ENCODE results near the gene GGCX.
A peak's percentile ranks its signal among the peaks of the same experiment; 100 is the strongest.
"Not testable (repeated sequence)": the region's sequence is repeated elsewhere in the genome, so short reads cannot be mapped to it uniquely, and the experiment has no call there.

The GGCX gene

DNA sequence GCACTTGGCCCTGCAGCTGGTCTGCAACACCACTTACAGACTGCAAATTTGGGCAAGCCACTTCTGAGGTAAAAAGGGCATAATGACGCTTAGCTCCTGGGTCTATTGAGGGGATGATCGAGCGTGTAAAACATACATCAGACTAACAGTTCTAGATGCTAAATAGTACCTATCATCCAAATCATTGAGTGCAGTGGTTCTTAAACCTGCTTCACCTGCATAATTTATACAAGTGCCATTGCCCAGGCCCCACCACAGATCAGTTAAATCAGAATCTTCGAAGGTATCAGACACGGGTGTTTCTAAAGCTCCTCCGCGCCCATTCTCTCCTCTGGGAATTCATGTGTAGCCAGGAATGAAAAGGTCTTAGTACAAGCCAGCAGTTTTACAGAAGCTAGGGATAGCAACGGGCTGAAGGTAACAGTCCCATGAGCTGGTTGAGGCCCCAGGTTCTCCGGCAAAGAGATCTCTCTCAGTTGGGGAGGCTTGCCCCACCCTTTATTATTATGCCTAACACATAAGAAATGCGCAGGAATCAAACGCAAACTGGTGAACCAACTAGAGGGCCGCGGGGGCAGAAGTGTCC lies 33.5 kb upstream of the GGCX start:
- no peak for DNase-seq (ENCODE audit: low spot score)

DNA sequence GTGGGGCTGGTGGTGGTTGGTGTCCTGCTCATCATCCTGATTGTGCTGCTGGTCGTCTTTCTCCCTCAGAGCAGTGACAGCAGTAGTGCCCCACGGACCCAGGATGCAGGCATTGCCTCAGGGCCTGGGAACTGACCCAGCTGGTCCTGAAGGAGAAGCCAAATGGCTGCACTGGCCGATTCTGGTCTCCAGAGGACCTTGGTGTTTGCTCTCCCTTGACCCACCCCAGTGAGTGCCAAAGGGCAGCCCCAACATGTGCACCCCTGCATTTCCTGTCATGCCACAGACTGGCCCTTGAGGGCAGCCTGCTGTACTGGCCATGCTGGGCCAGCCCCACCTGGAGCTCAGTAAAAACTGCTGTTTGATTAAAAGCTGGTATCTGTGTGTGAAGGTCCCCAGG lies 31.7 kb upstream of the GGCX start:
- no peak for DNase-seq (ENCODE audit: low spot score)

DNA sequence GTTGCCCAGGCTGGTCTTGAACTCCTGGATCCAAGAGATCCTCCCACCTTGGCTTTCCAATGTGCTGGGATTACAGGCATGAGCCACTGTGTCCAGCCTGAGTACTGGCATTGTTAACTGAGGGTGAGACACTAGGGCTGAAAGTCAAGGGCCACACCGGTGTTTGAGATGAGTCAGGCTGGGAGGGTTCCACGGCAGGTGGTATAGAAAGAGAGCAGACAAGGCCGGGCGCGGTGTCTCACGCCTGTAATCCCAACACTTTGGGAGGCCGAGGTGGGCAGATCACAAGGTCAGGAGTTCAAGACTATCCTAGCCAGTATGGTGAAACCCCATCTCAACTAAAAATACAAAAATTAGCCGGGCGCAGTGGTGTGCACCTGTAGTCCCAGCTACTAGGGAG lies 31.0 kb upstream of the GGCX start:
- not testable (repeated sequence) for DNase-seq (ENCODE audit: low spot score)

DNA sequence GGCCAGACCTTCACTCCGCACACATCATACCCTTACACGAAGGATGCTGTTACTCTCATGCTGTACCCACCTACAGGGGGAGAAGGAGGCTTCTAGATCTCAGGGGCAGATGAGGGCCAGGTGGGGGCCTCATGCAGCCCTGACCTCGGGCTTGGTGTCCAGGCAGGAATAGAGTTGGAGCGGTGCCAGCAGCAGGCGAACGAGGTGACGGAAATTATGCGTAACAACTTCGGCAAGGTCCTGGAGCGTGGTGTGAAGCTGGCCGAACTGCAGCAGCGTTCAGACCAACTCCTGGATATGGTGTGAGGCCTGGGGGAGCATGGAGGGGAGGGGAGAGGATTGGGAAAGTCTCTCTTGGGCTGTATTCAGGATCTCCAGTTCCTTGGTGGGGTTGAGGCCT lies 30.3 kb upstream of the GGCX start:
- no peak for DNase-seq (ENCODE audit: low spot score)

DNA sequence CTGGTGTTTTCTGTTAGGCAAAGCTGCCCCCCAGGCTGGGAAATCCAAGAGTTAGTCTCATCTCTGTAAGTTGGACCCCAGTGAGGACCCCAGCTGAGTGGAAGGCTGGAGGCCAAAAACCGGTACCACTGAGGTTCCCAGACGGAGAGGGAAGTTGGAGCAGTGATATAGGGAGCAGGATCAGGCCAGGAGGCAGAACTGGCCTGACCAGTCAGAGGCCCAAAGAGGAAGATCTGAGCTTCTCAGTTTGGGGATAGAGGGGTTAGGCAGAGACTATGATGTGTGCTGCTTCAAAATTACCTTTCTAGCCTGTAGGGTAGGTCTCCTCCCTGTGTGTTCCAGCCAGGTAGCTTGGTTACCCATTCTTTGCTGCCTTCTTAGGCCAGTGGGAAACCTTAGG lies 29.7 kb upstream of the GGCX start:
- no peak for DNase-seq (ENCODE audit: low spot score)

DNA sequence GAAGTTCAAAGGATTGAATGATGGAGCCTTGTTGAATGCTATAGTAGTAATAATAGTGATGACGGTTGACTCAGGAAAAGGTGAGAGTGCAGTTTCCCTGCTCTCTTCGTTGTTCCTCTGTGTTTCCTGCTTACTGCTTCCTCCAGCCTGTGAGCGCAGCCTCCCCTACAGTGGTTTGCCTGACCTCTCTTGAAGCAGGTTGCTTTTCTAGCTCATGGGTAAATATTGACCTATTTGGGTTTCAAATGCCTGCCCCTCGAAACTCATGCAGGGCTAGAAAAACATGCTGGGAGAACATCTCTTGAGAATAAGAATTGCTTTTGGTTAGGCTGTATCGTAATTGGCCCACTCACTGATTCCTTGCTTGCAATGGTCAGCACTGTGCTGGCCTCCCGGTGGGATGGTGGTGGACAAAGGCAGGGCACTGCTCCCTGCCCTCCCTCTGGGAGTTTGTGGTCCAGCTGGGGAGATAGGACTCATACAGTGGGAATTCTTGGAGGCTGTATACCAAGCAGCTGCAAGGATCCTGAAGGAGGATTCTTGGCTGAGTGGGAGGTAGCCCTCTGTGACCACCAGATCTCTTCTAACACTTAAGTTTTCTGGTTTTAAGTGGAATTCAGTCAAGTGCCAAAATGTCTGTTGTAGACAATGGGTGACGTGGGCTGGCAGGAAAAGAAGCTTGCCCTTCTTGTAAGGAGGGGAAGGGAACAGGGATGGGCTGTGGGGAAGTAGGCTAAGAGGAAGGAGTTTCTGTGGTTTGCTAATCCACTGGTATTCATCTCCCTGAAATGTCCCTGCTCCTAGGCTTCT lies 28.9 kb upstream of the GGCX start:
- DNase-seq (ENCODE audit: low spot score): no peak

DNA sequence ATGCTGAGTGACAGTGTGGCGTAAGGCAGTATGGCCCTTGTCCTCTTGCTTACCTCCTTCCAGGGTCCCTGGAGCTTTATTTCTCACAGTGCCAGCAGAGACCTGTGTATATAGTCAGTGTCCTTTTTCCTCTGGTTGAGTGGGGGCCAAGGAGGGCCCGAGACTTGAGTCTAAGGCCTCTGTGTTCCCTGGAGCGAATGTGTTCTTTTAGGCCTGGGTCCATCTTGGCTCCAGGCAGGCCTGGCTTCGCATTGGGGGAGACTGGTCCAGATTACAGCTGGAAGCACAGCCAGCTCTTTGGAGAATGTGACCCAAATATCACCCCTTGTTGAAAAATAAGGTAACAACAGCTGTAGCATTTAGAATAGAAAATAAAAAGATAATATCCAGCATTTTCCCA lies 27.9 kb upstream of the GGCX start:
- DNase-seq (ENCODE audit: low spot score): no peak

DNA sequence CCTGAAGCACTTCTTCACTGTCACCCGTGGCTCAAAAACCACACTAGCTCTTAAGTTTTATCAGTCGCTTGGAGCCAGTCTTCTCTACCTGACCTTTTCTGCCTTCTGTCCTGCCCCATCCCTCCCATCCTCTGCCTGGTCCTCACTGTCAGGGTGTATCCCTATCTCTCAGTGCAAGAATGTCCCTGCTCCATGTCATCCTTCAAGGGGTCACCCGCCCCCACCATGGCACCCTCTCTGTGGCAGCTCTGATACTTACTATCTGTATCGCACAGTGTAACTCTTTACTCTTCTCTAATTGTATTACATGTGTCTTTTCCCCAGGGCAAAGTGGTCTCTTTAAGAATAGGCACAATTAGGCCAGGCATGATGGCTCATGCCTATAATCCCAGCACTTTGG lies 27.4 kb upstream of the GGCX start:
- no peak for DNase-seq (ENCODE audit: low spot score)

DNA sequence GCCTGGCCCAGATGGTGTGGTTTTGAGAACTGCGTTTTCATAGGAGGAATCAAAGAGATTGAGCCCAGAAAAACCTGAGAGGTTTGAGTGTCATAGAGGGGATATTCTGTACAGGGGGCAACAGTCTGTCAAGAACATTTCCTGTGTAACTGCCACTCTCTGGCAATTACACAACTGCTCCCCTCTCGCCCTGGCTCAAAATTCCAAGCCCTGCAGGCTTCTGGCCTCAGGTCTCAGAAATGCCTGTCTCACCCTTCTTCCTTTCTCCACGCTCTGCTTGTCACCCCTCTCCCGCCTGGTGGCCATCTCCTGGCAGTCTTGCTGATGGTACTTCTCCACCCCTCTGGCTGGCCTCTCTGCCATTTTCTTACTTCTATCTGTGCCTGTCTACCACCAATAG lies 26.9 kb upstream of the GGCX start:
- no peak for DNase-seq (ENCODE audit: low spot score)

DNA sequence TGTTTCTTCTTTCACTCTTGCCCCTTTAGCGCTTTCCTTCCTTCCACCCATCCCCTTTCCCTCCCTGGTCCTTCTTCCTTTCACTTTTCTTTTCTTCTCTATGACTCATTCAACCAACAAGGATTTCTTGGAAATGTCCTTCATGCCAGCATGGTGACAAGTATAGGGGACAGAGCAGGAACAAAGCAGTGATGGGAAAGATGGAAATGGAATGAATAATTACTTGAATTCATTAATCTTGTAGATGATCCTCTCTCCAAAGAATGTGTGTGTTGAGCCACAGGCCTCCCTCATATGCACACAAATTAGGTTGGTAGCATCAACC lies 24.4 kb upstream of the GGCX start:
- DNase-seq (ENCODE audit: low spot score): peak; percentile 46

DNA sequence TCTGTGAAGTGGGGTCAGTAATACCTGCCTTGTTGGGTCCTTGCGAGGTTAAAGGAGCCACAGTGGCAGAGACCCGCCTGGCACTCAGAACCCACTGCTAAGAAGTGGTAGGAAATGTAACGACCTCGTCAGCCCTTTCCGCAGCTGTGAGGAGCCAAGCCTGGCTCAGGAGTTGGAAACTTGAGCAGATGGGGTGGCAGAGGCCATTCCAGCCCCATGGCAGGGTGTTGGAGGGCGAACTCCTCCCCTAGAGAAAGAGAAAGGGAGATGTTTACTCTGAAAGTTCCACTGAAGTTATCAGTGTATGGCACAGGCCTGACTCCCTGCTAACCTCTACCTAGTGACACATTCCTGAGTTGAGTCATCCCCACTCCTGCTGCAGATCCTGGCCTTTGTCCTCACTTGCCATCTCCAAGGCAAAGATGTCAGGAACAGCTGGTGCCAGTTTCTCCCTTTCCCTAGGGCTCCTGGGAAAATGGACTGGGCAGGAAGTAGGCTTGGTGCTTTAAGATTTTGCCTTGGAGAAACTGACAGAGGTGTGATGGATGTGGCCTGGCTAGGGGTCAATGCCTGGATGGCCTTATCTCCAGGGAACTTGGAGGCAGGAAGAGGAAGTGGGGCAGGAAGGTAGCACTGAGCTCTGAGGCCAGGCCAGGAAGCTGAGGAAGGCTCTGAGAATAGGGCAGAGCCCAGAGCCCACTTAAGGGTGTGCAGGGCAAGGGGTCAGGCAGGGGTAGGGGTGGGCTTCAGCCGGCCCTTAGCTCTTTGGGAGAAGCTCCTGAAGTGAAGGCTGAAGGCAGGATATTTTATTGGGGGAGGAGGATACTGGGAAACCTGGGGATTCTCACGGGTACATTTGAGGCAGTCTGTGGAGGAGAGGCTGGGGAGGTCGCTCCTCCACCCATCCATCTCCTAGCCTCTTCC lies 23.8 kb upstream of the GGCX start:
- DNase-seq (ENCODE audit: low spot score): peak; percentile 89

DNA sequence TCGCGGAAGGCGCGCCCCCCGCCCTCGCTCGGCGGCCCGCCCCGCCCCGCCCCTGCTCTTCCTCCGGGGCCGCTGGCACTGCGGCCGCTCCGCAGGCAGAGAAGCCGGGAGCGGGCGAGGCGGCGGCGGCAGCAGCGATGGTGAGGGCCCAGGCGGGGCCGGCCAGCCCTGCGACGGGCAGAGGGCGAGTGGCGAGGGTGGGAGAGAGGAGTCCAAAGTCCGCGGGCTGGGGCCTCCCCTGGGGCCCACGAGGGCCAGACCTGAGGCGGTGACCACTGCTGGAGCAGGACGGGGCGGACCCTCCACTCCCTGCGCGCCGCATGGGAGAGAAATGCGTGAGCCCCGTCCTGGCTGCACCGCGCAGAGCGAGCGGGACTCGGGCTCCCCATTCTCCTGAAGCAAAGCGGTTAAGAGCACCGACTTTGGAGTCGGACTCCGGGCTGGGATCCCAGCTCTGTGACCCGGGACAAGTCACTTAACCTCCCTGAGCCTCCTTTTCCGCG lies 23.1 kb upstream of the GGCX start, which contains the start of gene VAMP5:
Gene VAMP5 (plus strand): TSS at position 78 of the 503 bp plus-strand sequence. CDS start 60 bp downstream, at position 138.
- no peak for DNase-seq (ENCODE audit: low spot score)

DNA sequence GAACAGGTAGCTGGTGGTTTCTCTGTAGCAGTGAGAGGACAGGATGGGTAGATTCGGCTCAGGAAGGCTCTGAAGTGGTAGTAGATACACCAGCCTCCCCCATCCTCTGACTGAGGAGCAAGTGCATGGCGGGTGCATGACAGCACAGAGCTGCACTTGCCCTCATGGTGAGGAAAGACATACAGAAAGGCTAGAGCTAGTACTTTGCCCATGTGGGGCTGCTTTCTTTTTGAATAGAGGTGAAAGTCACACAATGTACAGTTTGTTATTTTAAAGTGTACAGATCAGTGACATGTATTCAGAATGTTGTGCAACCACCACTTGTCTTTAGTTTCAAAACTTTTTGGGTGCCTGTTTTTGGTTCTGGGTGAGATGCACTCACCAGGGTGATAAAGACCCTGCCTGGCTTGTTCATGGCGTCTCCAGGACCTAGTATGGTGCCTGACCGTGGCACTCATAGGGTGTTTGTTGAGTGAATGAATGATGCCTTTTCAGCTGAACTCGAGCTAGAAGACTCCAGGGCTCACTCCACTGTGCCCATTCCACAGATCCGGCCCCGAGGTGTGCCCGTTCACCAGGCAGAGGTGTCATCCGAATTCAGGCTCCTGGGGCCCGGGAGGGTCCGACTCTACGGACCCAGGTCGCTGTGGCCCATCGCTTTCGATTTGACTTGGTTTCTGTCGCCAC lies 22.5 kb upstream of the GGCX start:
- no peak for DNase-seq (ENCODE audit: low spot score)

DNA sequence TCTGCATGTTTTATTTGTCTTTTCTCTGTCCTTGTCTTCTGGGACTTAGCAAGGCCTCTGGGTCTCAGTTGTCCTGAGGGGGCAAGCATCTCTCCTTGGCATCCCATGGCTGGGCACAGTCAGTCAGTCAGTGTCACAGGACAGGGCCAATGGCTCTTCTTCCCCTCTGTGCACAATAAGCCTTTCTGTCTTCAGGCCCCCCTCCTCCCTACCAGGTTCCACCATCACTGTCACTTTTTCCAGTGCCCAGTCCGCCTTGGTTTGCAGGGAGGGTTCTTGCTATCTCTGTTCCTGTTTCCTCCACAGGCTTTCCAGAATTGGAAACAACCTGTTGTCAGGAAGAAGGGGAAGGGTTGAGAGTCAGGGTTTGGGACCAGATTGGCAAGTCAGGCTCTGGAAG lies 21.2 kb upstream of the GGCX start:
- no peak for DNase-seq (ENCODE audit: low spot score)

DNA sequence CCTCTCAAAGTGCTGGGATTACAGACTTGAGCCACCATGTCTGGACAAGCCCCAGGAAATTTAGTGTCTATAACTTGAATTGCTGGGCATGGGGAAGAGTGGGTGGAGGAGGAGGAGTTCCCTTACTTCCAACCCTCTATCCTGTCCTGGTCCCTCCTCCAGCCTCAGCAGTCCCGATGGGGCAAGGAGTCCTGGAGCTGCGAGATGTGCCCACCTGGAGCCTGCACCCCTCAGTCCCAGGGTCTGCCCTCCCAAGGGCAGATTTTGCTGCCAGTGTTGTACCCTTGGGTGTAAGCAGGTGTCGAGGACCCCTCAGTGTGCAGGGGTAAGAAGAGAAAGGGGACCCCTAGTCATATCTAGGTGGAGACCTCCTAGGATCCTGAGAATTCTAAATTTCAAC lies 18.9 kb upstream of the GGCX start:
- DNase-seq (ENCODE audit: low spot score): no peak

DNA sequence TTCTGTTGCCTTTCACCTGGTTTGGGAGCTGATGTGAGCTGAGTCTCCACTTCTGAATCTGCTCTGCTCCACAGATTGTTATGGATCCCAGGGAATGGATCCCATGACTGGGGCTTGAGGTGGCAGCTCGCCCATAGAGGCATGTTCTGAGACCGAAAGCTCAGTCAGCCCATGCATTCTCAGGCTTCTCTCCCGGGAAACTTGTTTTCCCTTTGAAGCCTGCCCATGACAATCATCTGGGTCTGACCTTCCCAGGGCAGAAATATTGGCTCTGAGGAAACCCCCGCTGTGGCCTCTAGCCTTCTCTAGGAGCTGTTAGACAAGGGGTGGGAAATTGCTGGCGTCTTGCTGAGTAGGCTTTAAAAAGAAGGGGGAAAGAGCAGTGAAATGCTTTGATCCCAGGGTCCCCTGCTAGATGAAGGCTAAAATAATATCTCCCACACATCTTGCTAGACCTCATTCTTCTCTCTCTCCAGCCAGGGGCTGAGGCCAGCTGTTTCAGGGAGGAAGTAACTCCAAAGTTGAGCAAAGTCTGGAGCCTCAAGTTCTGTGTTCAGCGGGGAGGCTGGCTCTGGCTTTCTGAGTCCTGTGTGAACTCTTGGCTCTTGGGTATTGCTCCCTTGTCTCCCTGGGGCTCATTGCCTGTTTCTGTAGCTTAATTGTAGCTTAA lies 18.1 kb upstream of the GGCX start:
- no peak for DNase-seq (ENCODE audit: low spot score)

DNA sequence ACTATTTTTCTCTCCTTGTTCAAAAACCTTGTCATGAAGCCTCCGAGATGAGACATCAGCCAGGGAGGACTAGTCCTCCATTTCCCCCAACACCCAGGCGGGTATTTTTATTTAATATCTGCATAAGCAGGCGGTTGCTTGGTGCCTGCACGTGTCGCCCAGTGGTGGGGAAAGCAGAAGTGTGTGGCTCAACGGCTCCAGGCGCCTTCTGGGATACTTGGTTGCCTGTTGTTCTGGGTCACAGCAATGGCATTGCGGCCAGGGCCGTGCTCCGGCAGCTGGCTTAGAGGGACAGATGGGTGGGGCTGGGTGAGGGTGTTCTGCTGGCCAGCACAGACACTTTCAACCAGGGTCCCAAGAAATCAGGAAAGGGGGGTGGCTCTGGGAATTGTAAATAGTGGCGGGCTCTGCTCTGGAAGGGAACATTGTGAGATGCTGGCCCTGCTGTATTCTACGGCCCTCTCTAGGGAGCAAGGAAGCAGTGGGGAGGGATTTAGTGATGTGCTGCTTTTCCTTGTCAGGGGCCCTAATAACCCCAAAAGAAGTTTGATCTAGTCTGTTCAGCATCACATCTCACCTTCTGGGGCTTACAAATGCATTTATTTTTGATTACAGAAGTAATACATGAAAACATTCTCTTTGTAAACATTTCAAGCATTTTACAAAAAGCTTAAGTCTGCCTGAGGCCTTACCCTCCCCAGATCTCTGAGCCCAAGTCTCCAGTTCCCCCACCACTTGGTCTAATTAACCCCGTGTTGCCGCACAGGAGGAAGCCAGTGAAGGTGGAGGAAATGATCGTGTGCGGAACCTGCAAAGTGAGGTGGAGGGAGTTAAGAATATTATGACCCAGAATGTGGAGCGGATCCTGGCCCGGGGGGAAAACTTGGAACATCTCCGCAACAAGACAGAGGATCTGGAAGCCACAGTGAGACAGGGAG lies 17.2 kb upstream of the GGCX start:
- no peak for DNase-seq (ENCODE audit: low spot score)

DNA sequence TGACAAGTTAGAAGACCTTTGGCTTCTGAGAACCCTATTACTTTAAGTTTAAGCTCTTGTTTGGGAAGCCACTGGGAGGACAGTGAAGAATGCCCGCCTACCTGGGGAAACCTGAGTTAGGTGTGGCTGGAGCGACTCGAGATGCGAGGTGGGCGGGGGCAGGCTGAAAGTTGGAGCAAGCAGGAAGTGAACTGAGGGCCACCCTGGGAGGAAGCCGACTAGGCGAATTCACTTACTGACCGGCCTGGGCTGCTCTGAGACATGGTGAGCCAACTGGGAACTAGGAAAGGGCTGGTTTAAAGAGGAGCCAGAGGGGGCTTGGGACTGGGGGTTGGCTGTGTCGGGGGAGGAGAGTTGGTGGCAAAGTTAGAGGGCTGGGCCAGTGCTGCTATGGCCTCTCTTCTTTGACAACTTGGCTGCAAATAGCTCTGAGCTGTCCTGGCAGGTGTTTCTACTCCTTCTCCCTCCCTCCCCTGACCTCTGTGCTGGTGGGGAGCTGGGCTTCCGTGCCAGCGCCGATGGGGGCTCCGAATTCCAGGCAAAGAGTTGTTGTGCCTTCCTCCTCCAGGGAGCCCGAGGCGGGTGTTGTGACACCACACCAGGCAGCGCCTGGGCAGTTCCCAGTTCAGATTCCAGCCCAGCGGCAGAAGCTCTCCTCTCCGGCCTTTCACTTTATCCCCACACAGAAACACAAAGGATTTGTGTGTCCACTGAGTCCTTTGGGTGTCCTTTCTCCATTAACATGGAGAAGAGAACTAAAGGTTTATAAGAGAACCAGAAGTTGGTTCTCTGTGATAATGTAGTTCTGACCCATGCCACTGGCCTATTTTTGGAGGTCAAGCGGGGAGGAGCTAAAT lies 16.3 kb upstream of the GGCX start, which contains the start of gene VAMP8:
Gene VAMP8 (plus strand): TSS at position 201 of the 857 bp plus-strand sequence. CDS start 61 bp downstream, at position 262.
- DNase-seq (ENCODE audit: low spot score): peak; percentile 77

DNA sequence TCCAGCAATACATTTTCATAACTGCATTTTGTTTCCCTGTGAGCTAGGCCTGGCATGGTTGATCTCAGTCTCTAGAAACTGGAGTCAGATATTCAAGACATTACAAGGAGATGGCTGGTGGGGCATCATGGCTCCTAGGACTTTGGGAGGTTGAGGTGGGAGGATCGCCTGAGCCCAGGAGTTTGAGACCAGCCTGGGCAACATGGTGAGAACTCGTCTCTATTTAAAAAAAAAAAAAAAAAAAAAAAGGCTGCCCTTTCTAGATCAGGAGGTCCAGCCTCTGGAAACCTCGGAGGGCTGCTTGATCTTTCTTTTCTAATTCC lies 15.7 kb upstream of the GGCX start:
- DNase-seq (ENCODE audit: low spot score): no peak
